Thyroid gland (tissue), 4 donors: ENCODE measurements around the gene ETNK2.

Experiments used
- POLR2A ChIP-seq, 2 donors: fragments of 450-650 bp; IDR thresholded peaks; one replicate each; pipeline ENCODE4 v1.6.1; 2017; ENCODE audit warnings: antibody characterized with exemption in 2 of 2, mild to moderate bottlenecking in 2 of 2, moderate library complexity in 1 of 2
- TF ChIP-seq, protein P1 (sequence below), 6 experiments: fragments of 200-600 bp in 3 of 6; fragments of 450-650 bp in 3 of 6; sonication (generic) in 3 of 6; IDR thresholded peaks; one replicate each; pipeline ENCODE4 v1.5.1; 2016 to 2019; ENCODE audit warnings: antibody characterized with exemption in 6 of 6, mild to moderate bottlenecking in 2 of 6, inconsistent platforms in 1 of 6, moderate library complexity in 1 of 6

DNA sequence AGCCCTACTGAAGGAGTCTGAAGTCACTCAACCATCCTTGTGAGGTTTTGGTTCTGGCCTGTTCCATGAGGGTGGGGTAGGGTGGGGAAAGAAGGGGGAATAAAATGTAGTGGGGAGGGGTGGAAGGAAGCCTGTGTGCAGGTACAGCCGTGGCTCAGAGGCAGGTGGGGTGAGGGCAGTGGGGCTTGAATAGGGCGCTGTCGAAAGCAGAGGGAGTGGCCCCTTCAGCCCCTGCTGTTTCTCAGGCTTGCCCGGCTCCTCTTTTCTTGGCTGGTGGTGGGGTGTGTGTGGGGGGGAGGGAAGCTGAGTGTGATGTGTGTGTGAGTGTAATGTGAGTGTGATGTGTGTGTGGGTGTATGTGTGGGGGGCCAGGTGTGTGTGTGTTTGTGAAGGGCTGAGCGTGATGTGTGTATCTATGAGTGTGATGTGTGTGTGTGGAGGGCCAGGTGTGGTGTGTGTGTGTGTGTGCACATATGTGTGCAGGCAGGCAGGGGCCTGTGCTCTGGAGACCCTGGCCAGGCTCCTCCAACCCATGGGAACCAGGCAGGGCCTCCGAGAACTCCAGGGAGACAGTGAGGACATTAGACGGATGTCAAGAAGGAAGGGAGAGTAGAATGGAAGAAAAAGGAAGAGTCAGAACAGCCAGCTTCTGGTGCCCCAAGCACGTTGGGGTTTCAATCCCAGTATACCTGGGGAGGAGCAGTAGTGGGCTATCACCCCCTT is 69.9 kb downstream of the ETNK2 start:
- TF ChIP-seq POLR2A (IDR thresholded peaks at IDR 0.05), result no peak
- TF ChIP-seq, protein P1, sequence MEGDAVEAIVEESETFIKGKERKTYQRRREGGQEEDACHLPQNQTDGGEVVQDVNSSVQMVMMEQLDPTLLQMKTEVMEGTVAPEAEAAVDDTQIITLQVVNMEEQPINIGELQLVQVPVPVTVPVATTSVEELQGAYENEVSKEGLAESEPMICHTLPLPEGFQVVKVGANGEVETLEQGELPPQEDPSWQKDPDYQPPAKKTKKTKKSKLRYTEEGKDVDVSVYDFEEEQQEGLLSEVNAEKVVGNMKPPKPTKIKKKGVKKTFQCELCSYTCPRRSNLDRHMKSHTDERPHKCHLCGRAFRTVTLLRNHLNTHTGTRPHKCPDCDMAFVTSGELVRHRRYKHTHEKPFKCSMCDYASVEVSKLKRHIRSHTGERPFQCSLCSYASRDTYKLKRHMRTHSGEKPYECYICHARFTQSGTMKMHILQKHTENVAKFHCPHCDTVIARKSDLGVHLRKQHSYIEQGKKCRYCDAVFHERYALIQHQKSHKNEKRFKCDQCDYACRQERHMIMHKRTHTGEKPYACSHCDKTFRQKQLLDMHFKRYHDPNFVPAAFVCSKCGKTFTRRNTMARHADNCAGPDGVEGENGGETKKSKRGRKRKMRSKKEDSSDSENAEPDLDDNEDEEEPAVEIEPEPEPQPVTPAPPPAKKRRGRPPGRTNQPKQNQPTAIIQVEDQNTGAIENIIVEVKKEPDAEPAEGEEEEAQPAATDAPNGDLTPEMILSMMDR (IDR thresholded peaks at IDR 0.05), result no peak
